Measurements from ENCODE around the gene CWC27.

CWC27 gene

GRCh38 chr5:65026816-65027548 lies 258.3 kb downstream of the CWC27 start:
- Histone ChIP-seq H3K4me2 (ENCODE audit: low read length) (no peak overlapping the region), H3K9ac (ENCODE audit: low read length) (no peak overlapping the region), H3K4me1 (ENCODE audit: insufficient read depth, low read length, severe bottlenecking) (peaks cover 24% of the 10 kb centered on the region), H3K4me3 (ENCODE audit: low read depth, low read length, poor library complexity, severe bottlenecking) (no peak overlapping the region), H3K9me3 (ENCODE audit: low read length) (no peaks in the 10 kb centered on the region), H3K36me3 (ENCODE audit: insufficient read depth, low read length) (no peaks in the 10 kb centered on the region), H3K9me2 (ENCODE audit: low read depth, low read length) (no peaks in the 10 kb centered on the region), H3F3A (ENCODE audit: insufficient read depth, low read length) (no peaks in the 10 kb centered on the region), H3K27ac (ENCODE audit: low read depth, low read length, poor library complexity, severe bottlenecking) (no peak overlapping the region), H3K27me3 (ENCODE audit: insufficient read depth, low read length) (no peaks in the 10 kb centered on the region), H3K79me2 (ENCODE audit: insufficient read depth, low read length) (no peaks in the 10 kb centered on the region), H2AFZ (ENCODE audit: low read length) (no peak overlapping the region), H4K20me1 (ENCODE audit: insufficient read depth, low read length) (no peaks in the 10 kb centered on the region)
- no peak for TF ChIP-seq CTCF (IDR thresholded peaks at IDR 0.05; ENCODE audit: low read length)
- no peak for TF ChIP-seq EZH2 (IDR thresholded peaks at IDR 0.05; ENCODE audit: borderline replicate concordance, low read length)

- Histone ChIP-seq H3K9me2 (ENCODE audit: low read depth, low read length) (no peaks in the 10 kb centered on the region), H3K36me3 (ENCODE audit: insufficient read depth, low read length) (no peaks in the 10 kb centered on the region), H4K20me1 (ENCODE audit: insufficient read depth, low read length) (no peaks in the 10 kb centered on the region), H3K9ac (ENCODE audit: low read length) (no peak overlapping the region), H3K27ac (ENCODE audit: low read depth, low read length, poor library complexity, severe bottlenecking) (no peak overlapping the region), H3K79me2 (ENCODE audit: insufficient read depth, low read length) (no peaks in the 10 kb centered on the region), H3F3A (ENCODE audit: insufficient read depth, low read length) (0 out of 2 replicates have a peak, but pooled peaks cover 3% of the 10 kb centered on the region), H3K27me3 (ENCODE audit: insufficient read depth, low read length) (no peaks in the 10 kb centered on the region), H3K9me3 (ENCODE audit: low read length) (no peaks in the 10 kb centered on the region), H3K4me1 (ENCODE audit: insufficient read depth, low read length, severe bottlenecking) (peaks cover 34% of the 10 kb centered on the region), H2AFZ (ENCODE audit: low read length) (no peak overlapping the region), H3K4me3 (ENCODE audit: low read depth, low read length, poor library complexity, severe bottlenecking) (no peak overlapping the region), H3K4me2 (ENCODE audit: low read length) (no peak overlapping the region)
- no peak for TF ChIP-seq CTCF (IDR thresholded peaks at IDR 0.05; ENCODE audit: low read length)
- no peak for TF ChIP-seq EZH2 (IDR thresholded peaks at IDR 0.05; ENCODE audit: borderline replicate concordance, low read length)
Measured at GRCh38 chr5:65029178-65029577, 260.4 kb downstream of the CWC27 start.

DNA sequence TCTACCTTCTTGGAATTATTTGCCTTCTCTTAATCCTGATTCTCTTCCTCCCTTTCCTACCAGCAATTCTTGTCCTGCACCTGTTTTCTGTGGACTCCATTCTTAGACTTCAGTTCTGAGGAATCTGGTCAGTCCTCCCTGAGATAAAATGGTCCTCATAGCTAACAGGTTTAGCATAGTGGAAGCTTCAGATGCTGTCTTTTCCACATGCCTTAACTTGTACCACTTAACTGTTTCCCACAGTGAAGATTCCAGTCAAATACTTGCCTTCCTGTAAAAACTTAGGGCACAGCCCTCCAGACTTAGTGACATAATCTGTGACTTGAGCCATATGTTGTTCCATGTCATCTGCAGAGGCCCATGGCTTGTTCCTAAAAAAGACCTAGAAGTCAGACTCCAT lies 261.3 kb downstream of the CWC27 start:
- no peak overlapping the region for H3K4me3 ChIP-seq (ENCODE audit: low read depth, low read length, poor library complexity, severe bottlenecking)
- H3K9me2 ChIP-seq (ENCODE audit: low read depth, low read length): no peaks in the 10 kb centered on the region
- no peaks in the 10 kb centered on the region for H3K9me3 ChIP-seq (ENCODE audit: low read length)
- no peak overlapping the region for H3K4me2 ChIP-seq (ENCODE audit: low read length)
- peaks cover 43% of the 10 kb centered on the region for H3K4me1 ChIP-seq (ENCODE audit: insufficient read depth, low read length, severe bottlenecking)
- H3F3A ChIP-seq (ENCODE audit: insufficient read depth, low read length): 0 out of 2 replicates have a peak, but pooled peaks cover 3% of the 10 kb centered on the region
- no peak overlapping the region for H3K27ac ChIP-seq (ENCODE audit: low read depth, low read length, poor library complexity, severe bottlenecking)
- no peaks in the 10 kb centered on the region for H3K79me2 ChIP-seq (ENCODE audit: insufficient read depth, low read length)
- H4K20me1 ChIP-seq (ENCODE audit: insufficient read depth, low read length): no peaks in the 10 kb centered on the region
- H3K36me3 ChIP-seq (ENCODE audit: insufficient read depth, low read length): no peaks in the 10 kb centered on the region
- H2AFZ ChIP-seq (ENCODE audit: low read length): no peak overlapping the region
- TF ChIP-seq EZH2 (IDR thresholded peaks at IDR 0.05; ENCODE audit: borderline replicate concordance, low read length): no peak
- no peak for TF ChIP-seq CTCF (IDR thresholded peaks at IDR 0.05; ENCODE audit: low read length)
- no peak overlapping the region for H3K9ac ChIP-seq (ENCODE audit: low read length)
- H3K27me3 ChIP-seq (ENCODE audit: insufficient read depth, low read length): no peaks in the 10 kb centered on the region
